ENCODE measurements around the gene B3GALT4.

B3GALT4 gene

GRCh38 chr6:33315793-33316602 is 39.1 kb downstream of the B3GALT4 start:
- no peak for DNase-seq (ENCODE audit: low read depth, low spot score)

GRCh38 chr6:33316603-33317418 is 39.9 kb downstream of the B3GALT4 start:
- no peak for DNase-seq (ENCODE audit: low read depth, low spot score)

- no peak for DNase-seq (ENCODE audit: low read depth, low spot score)
Observed at GRCh38 chr6:33317419-33317668, 40.4 kb downstream of the B3GALT4 start.

- DNase-seq (ENCODE audit: low read depth, low spot score): peak; percentile 94
Observed at GRCh38 chr6:33317669-33318425, 40.9 kb downstream of the B3GALT4 start, which contains the start of gene ZBTB22. Gene ZBTB22, minus strand, starts transcription at chr6:33317744. Its CDS starts 828 bp downstream, at chr6:33316916.

GRCh38 chr6:33318426-33319073 is 41.6 kb downstream of the B3GALT4 start:
- no peak for DNase-seq (ENCODE audit: low read depth, low spot score)

- DNase-seq (ENCODE audit: low read depth, low spot score): no peak
Observed at GRCh38 chr6:33319939-33320314, 43.0 kb downstream of the B3GALT4 start.

- DNase-seq (ENCODE audit: low read depth, low spot score): no peak
Observed at GRCh38 chr6:33320315-33321181, 43.6 kb downstream of the B3GALT4 start.

GRCh38 chr6:33321227-33321626 is 44.3 kb downstream of the B3GALT4 start:
- DNase-seq (ENCODE audit: low read depth, low spot score): no peak

- no peak for DNase-seq (ENCODE audit: low read depth, low spot score)
Observed at GRCh38 chr6:33323623-33323948, 46.7 kb downstream of the B3GALT4 start.

GRCh38 chr6:33324125-33324524 is 47.2 kb downstream of the B3GALT4 start:
- DNase-seq (ENCODE audit: low read depth, low spot score): no peak
